MM.1S (cell line): Measurements from ENCODE around the gene RAPGEF4.

Experiments used
- CTCF ChIP-seq: fragments of 300-600 bp; sonication (generic); IDR thresholded peaks from 2 replicates; pipeline ENCODE4 v1.5.1; 2016; ENCODE audit warnings: antibody characterized with exemption, low read length, mixed read lengths
- EZH2 ChIP-seq: fragments of 300-600 bp; sonication (generic); optimal IDR thresholded peaks from 2 replicates; pipeline ENCODE3; 2017; ENCODE audit warnings: low read depth, mild to moderate bottlenecking, antibody characterized with exemption, low read length, mixed read lengths
- EZH2phosphoT487 ChIP-seq: fragments of 300-600 bp; sonication (generic); IDR thresholded peaks from 2 replicates; pipeline ENCODE4 v1.6.1; 2018; ENCODE audit warnings: antibody characterized with exemption, low read length

DNA sequence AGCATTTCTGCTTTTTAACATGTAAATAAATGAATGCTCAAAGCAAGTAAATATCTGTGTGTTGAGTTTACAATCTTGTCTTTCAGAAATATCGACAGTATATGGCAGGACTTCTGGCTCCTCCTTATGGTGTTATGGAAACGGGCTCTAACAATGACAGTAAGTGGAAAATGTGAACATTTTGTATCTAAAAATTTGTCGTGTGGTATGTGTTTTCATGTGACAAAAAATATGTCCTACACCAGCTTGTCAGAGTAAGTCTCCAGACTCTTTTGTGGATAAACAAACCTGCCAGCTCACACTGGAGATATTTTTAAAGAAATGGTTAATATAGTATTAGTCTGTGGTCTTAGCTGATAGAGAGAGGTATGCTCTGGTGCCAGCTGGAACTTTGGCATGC lies 182.1 kb downstream of the RAPGEF4 start:
- TF ChIP-seq CTCF (no peak), EZH2 (no peak), EZH2phosphoT487 (no peak)
